ENCODE results near the gene OR2T4. TPM values are rescaled to one million over a fixed set of nuclear protein-coding genes. Genes with fewer than 3 reads are reported as not detected.

Gene OR2T4
- total RNA-seq (not detected), polyA plus RNA-seq (not detected)

GRCh38 chr1:248361121-248361715 lies at the start of gene OR2T4:
Gene OR2T4, plus strand, starts transcription at chr1:248361665. Its CDS starts 0 bp downstream, at chr1:248361665.
- H3K4me3 ChIP-seq (ENCODE audit: low read depth, low read length) = no peak within 1 kb of the TSS
- H3K27ac ChIP-seq (ENCODE audit: low read depth) = no peak within 1 kb of the TSS
- WGBS = 40% methylated on average over 3 of the region's 3 CpGs
- no peaks in the 10 kb centered on the region for H3K4me1 ChIP-seq (ENCODE audit: insufficient read depth)
- DNase-seq (ENCODE audit: extremely low spot score) = no peak
- H3K36me3 ChIP-seq (ENCODE audit: insufficient read depth) = no peaks in the 10 kb centered on the region

- Histone ChIP-seq H3K4me1 (ENCODE audit: insufficient read depth) (no peaks in the 10 kb centered on the region), H3K27ac (ENCODE audit: low read depth) (no peak overlapping the region), H3K36me3 (ENCODE audit: insufficient read depth) (no peaks in the 10 kb centered on the region), H3K4me3 (ENCODE audit: low read depth, low read length) (no peak overlapping the region)
- DNase-seq (ENCODE audit: extremely low spot score) = no peak
- WGBS = 81% methylated on average over 11 of the region's 11 CpGs
These were observed 44.7 kb upstream of the OR2T4 start for GRCh38 chr1:248316796-248317195.

GRCh38 chr1:248324468-248324867 lies 37.0 kb upstream of the OR2T4 start, which contains the start of gene OR2M7:
Gene OR2M7, minus strand, starts transcription at chr1:248324568. Its CDS starts 0 bp downstream, at chr1:248324568.
- WGBS = 94% methylated on average over 1 of the region's 1 CpG
- no peaks in the 10 kb centered on the region for H3K36me3 ChIP-seq (ENCODE audit: insufficient read depth)
- no peaks in the 10 kb centered on the region for H3K4me1 ChIP-seq (ENCODE audit: insufficient read depth)
- no peak for DNase-seq (ENCODE audit: extremely low spot score)
- H3K4me3 ChIP-seq (ENCODE audit: low read depth, low read length) = no peak within 1 kb of the TSS
- H3K27ac ChIP-seq (ENCODE audit: low read depth) = no peak within 1 kb of the TSS

- no peak overlapping the region for H3K4me3 ChIP-seq (ENCODE audit: low read depth, low read length)
- H3K36me3 ChIP-seq (ENCODE audit: insufficient read depth) = no peaks in the 10 kb centered on the region
- 39% methylated on average over 3 of the region's 3 CpGs for WGBS
- no peak overlapping the region for H3K27ac ChIP-seq (ENCODE audit: low read depth)
- DNase-seq (ENCODE audit: extremely low spot score) = no peak
- no peaks in the 10 kb centered on the region for H3K4me1 ChIP-seq (ENCODE audit: insufficient read depth)
These were observed 18.0 kb upstream of the OR2T4 start for GRCh38 chr1:248343451-248343850.

- 63% methylated on average over 4 of the region's 4 CpGs for WGBS
- H3K36me3 ChIP-seq (ENCODE audit: insufficient read depth) = no peaks in the 10 kb centered on the region
- no peak within 1 kb of the TSS for H3K4me3 ChIP-seq (ENCODE audit: low read depth, low read length)
- no peak for DNase-seq (ENCODE audit: extremely low spot score)
- H3K4me1 ChIP-seq (ENCODE audit: insufficient read depth) = no peaks in the 10 kb centered on the region
- H3K27ac ChIP-seq (ENCODE audit: low read depth) = no peak within 1 kb of the TSS
These were observed 13.0 kb upstream of the OR2T4 start, which contains the start of gene OR14C36 for GRCh38 chr1:248348475-248348874. Gene OR14C36, plus strand, starts transcription at chr1:248348775. Its CDS starts 0 bp downstream, at chr1:248348775.

GRCh38 chr1:248359415-248359814 lies 2.0 kb upstream of the OR2T4 start:
- no peaks in the 10 kb centered on the region for H3K36me3 ChIP-seq (ENCODE audit: insufficient read depth)
- H3K4me3 ChIP-seq (ENCODE audit: low read depth, low read length) = no peak overlapping the region
- no peak overlapping the region for H3K27ac ChIP-seq (ENCODE audit: low read depth)
- no peak for DNase-seq (ENCODE audit: extremely low spot score)
- 76% methylated on average over 3 of the region's 3 CpGs for WGBS
- no peaks in the 10 kb centered on the region for H3K4me1 ChIP-seq (ENCODE audit: insufficient read depth)

GRCh38 chr1:248366609-248367008 lies 5.1 kb downstream of the OR2T4 start:
- Histone ChIP-seq H3K4me1 (ENCODE audit: insufficient read depth) (no peaks in the 10 kb centered on the region), H3K36me3 (ENCODE audit: insufficient read depth) (no peaks in the 10 kb centered on the region), H3K4me3 (ENCODE audit: low read depth, low read length) (no peak overlapping the region), H3K27ac (ENCODE audit: low read depth) (no peak overlapping the region)
- no peak for DNase-seq (ENCODE audit: extremely low spot score)

- H3K27ac ChIP-seq (ENCODE audit: low read depth) = no peak overlapping the region
- H3K36me3 ChIP-seq (ENCODE audit: insufficient read depth) = no peaks in the 10 kb centered on the region
- H3K4me1 ChIP-seq (ENCODE audit: insufficient read depth) = no peaks in the 10 kb centered on the region
- DNase-seq (ENCODE audit: extremely low spot score) = no peak
- no peak overlapping the region for H3K4me3 ChIP-seq (ENCODE audit: low read depth, low read length)
- WGBS = 74% methylated on average over 5 of the region's 5 CpGs
These were observed 10.9 kb downstream of the OR2T4 start for GRCh38 chr1:248372394-248372793.

- 64% methylated on average over 4 of the region's 4 CpGs for WGBS
- Histone ChIP-seq H3K4me1 (ENCODE audit: insufficient read depth) (no peaks in the 10 kb centered on the region), H3K27ac (ENCODE audit: low read depth) (no peak overlapping the region), H3K36me3 (ENCODE audit: insufficient read depth) (no peaks in the 10 kb centered on the region), H3K4me3 (ENCODE audit: low read depth, low read length) (no peak overlapping the region)
- no peak for DNase-seq (ENCODE audit: extremely low spot score)
These were observed 12.3 kb downstream of the OR2T4 start for GRCh38 chr1:248373761-248374160.

GRCh38 chr1:248375446-248375845 lies 14.0 kb downstream of the OR2T4 start, which contains the start of gene OR2T6:
Gene OR2T6, plus strand, starts transcription at chr1:248375746. Its CDS starts 11,863 bp downstream, at chr1:248387609.
- H3K36me3 ChIP-seq (ENCODE audit: insufficient read depth) = no peaks in the 10 kb centered on the region
- no peak within 1 kb of the TSS for H3K4me3 ChIP-seq (ENCODE audit: low read depth, low read length)
- no peaks in the 10 kb centered on the region for H3K4me1 ChIP-seq (ENCODE audit: insufficient read depth)
- DNase-seq (ENCODE audit: extremely low spot score) = no peak
- no peak within 1 kb of the TSS for H3K27ac ChIP-seq (ENCODE audit: low read depth)

- Histone ChIP-seq H3K4me3 (ENCODE audit: low read depth, low read length) (no peak overlapping the region), H3K27ac (ENCODE audit: low read depth) (no peak overlapping the region), H3K36me3 (ENCODE audit: insufficient read depth) (no peaks in the 10 kb centered on the region), H3K4me1 (ENCODE audit: insufficient read depth) (no peaks in the 10 kb centered on the region)
- no peak for DNase-seq (ENCODE audit: extremely low spot score)
- WGBS = 55% methylated on average over 3 of the region's 3 CpGs
These were observed 15.5 kb downstream of the OR2T4 start for GRCh38 chr1:248376916-248377315.

GRCh38 chr1:248380854-248381253 lies 19.4 kb downstream of the OR2T4 start:
- no peak for DNase-seq (ENCODE audit: extremely low spot score)
- Histone ChIP-seq H3K27ac (ENCODE audit: low read depth) (no peak overlapping the region), H3K36me3 (ENCODE audit: insufficient read depth) (no peaks in the 10 kb centered on the region), H3K4me1 (ENCODE audit: insufficient read depth) (no peaks in the 10 kb centered on the region), H3K4me3 (ENCODE audit: low read depth, low read length) (no peak overlapping the region)
- 83% methylated on average over 3 of the region's 3 CpGs for WGBS

GRCh38 chr1:248388426-248388825 lies 27.0 kb downstream of the OR2T4 start:
- H3K4me3 ChIP-seq (ENCODE audit: low read depth, low read length) = no peak overlapping the region
- H3K27ac ChIP-seq (ENCODE audit: low read depth) = no peak overlapping the region
- WGBS = 57% methylated on average over 2 of the region's 2 CpGs
- no peaks in the 10 kb centered on the region for H3K36me3 ChIP-seq (ENCODE audit: insufficient read depth)
- DNase-seq (ENCODE audit: extremely low spot score) = no peak
- H3K4me1 ChIP-seq (ENCODE audit: insufficient read depth) = no peaks in the 10 kb centered on the region

- Histone ChIP-seq H3K4me1 (ENCODE audit: insufficient read depth) (no peaks in the 10 kb centered on the region), H3K27ac (ENCODE audit: low read depth) (no peak overlapping the region), H3K4me3 (ENCODE audit: low read depth, low read length) (no peak overlapping the region), H3K36me3 (ENCODE audit: insufficient read depth) (no peaks in the 10 kb centered on the region)
- WGBS = 55% methylated on average over 2 of the region's 2 CpGs
- no peak for DNase-seq (ENCODE audit: extremely low spot score)
These were observed 31.6 kb downstream of the OR2T4 start for GRCh38 chr1:248393050-248393449.

- Histone ChIP-seq H3K4me1 (ENCODE audit: insufficient read depth) (no peaks in the 10 kb centered on the region), H3K27ac (ENCODE audit: low read depth) (no peak within 1 kb of the TSS), H3K4me3 (ENCODE audit: low read depth, low read length) (no peak within 1 kb of the TSS), H3K36me3 (ENCODE audit: insufficient read depth) (no peaks in the 10 kb centered on the region)
- WGBS = 68% methylated on average over 3 of the region's 3 CpGs
- DNase-seq (ENCODE audit: extremely low spot score) = no peak
These were observed 41.3 kb downstream of the OR2T4 start, which contains the start of gene OR2T1 for GRCh38 chr1:248402748-248403147. Gene OR2T1, plus strand, starts transcription at chr1:248403048. Its CDS starts 3,100 bp downstream, at chr1:248406148.

All from urinary bladder (tissue), 4 donors.